GM23338 (cell line): ENCODE measurements around the gene ARHGAP10. TPM values are rescaled to one million over a fixed set of nuclear protein-coding genes. Genes with fewer than 3 reads are reported as not detected.

Source experiments
- ATAC-seq: fragments of 200-7000 bp; cut with Tn5 transposase; 3 replicates; pipeline ENCODE4 v1.9.1; 2020
- DNase-seq: peaks from one replicate; pipeline ENCODE4 v3.0.0-alpha.2; 2015; ENCODE audit warnings: low spot score
- H2AFZ ChIP-seq: fragments of 200-600 bp; sonication (generic); 2 replicates; pipeline ENCODE4 v1.8.0; 2016; ENCODE audit warnings: antibody characterized with exemption, mild to moderate bottlenecking, moderate library complexity
- H3F3A ChIP-seq: fragments of 200-600 bp; sonication (generic); replicated peaks from 2 replicates; pipeline ENCODE4 v1.8.0; 2017; ENCODE audit warnings: antibody characterized with exemption, mixed run types, low read depth
- H3K27ac ChIP-seq: fragments of 200-600 bp; sonication (generic); 2 replicates; pipeline ENCODE4 v1.6.1; 2016; ENCODE audit warnings: low read depth
- H3K27me3 ChIP-seq: fragments of 200-600 bp; sonication (generic); 2 replicates; pipeline ENCODE4 v1.8.0; 2016; ENCODE audit warnings: mild to moderate bottlenecking, mixed run types, moderate library complexity; ENCODE audit not compliant: insufficient read depth
- H3K36me3 ChIP-seq: fragments of 200-600 bp; sonication (generic); 2 replicates; pipeline ENCODE4 v1.8.0; 2016; ENCODE audit warnings: mild to moderate bottlenecking; ENCODE audit not compliant: insufficient read depth
- H3K4me1 ChIP-seq: fragments of 200-600 bp; sonication (generic); 2 replicates; pipeline ENCODE4 v1.8.0; 2016; ENCODE audit warnings: mild to moderate bottlenecking, moderate library complexity; ENCODE audit not compliant: insufficient read depth
- H3K4me2 ChIP-seq: fragments of 200-600 bp; sonication (generic); 2 replicates; pipeline ENCODE4 v1.7.1; 2017; ENCODE audit warnings: mixed run types
- H3K4me3 ChIP-seq: fragments of 200-600 bp; sonication (generic); 2 replicates; pipeline ENCODE4 v1.6.1; 2016; ENCODE audit warnings: mixed run types
- H3K79me2 ChIP-seq: fragments of 200-600 bp; sonication (generic); replicated peaks from 2 replicates; pipeline ENCODE4 v1.8.0; 2017; ENCODE audit warnings: mild to moderate bottlenecking; ENCODE audit not compliant: insufficient read depth
- H3K9me2 ChIP-seq: fragments of 200-600 bp; sonication (generic); 2 replicates; pipeline ENCODE4 v1.8.0; 2017; ENCODE audit not compliant: insufficient read depth
- H4K20me1 ChIP-seq: fragments of 200-600 bp; sonication (generic); replicated peaks from 2 replicates; pipeline ENCODE4 v1.8.0; 2017; ENCODE audit warnings: mild to moderate bottlenecking; ENCODE audit not compliant: insufficient read depth
- H3K27ac Mint-ChIP-seq: 2 replicates; pipeline ENCODE4 v1.8.0; 2020; ENCODE audit warnings: inconsistent platforms, mild to moderate bottlenecking, moderate library complexity, mixed read lengths
- H3K27me3 Mint-ChIP-seq: 3 replicates; pipeline ENCODE4 v1.8.0; 2022; ENCODE audit warnings: low read depth, mild to moderate bottlenecking, moderate library complexity, mixed read lengths, inconsistent platforms; ENCODE audit not compliant: insufficient read depth, poor library complexity
- H3K36me3 Mint-ChIP-seq: 3 replicates; pipeline ENCODE4 v1.8.0; 2021; ENCODE audit warnings: low read depth, mild to moderate bottlenecking, inconsistent platforms, moderate library complexity, mixed read lengths
- H3K4me1 Mint-ChIP-seq: 3 replicates; pipeline ENCODE4 v1.8.0; 2020; ENCODE audit warnings: mild to moderate bottlenecking, inconsistent platforms, mixed read lengths
- H3K4me3 Mint-ChIP-seq: 3 replicates; pipeline ENCODE4 v1.8.0; 2021; ENCODE audit warnings: moderate library complexity, mild to moderate bottlenecking, inconsistent platforms, mixed read lengths
- H3K9me3 Mint-ChIP-seq: 3 replicates; pipeline ENCODE4 v1.8.0; 2020; ENCODE audit warnings: moderate library complexity, mild to moderate bottlenecking, inconsistent platforms, mixed read lengths
- CREB1 ChIP-seq: fragments of 250-450 bp; sonication (Bioruptor Pico); IDR thresholded peaks from 2 replicates; pipeline ENCODE4 v1.5.0; 2020; ENCODE audit warnings: low read depth, mild to moderate bottlenecking, moderate library complexity
- ETS1 ChIP-seq: IDR thresholded peaks from 2 replicates; pipeline ENCODE4 v1.6.1; 2016; ENCODE audit warnings: antibody characterized with exemption
- EZH2 ChIP-seq: fragments of 200-600 bp; sonication (generic); IDR thresholded peaks from one replicate; pipeline ENCODE4 v1.8.0; 2017; ENCODE audit warnings: antibody characterized with exemption, mild to moderate bottlenecking, low read depth; ENCODE audit not compliant: unreplicated experiment
- EZH2phosphoT487 ChIP-seq: fragments of 200-600 bp; sonication (generic); IDR thresholded peaks from one replicate; pipeline ENCODE4 v1.8.1; 2018; ENCODE audit warnings: antibody characterized with exemption; ENCODE audit not compliant: unreplicated experiment
- JUNB ChIP-seq: IDR thresholded peaks from one replicate; pipeline ENCODE4 v1.6.1; 2016; ENCODE audit warnings: antibody characterized with exemption; ENCODE audit not compliant: unreplicated experiment
- NANOG ChIP-seq: IDR thresholded peaks from 2 replicates; pipeline ENCODE4 v1.6.1; 2016; ENCODE audit warnings: antibody characterized with exemption, borderline replicate concordance
- POLR2AphosphoS5 ChIP-seq: IDR thresholded peaks from 2 replicates; pipeline ENCODE4 v1.6.1; 2016; ENCODE audit warnings: antibody characterized with exemption, low read depth
- REST ChIP-seq: IDR thresholded peaks from one replicate; pipeline ENCODE4 v1.6.1; 2018; ENCODE audit warnings: antibody characterized with exemption; ENCODE audit not compliant: unreplicated experiment
- STAT1 ChIP-seq: IDR thresholded peaks from one replicate; pipeline ENCODE4 v1.6.1; 2016; ENCODE audit warnings: antibody characterized with exemption; ENCODE audit not compliant: unreplicated experiment
- ZNF114 ChIP-seq: fragments of 250-450 bp; sonication (Bioruptor Pico); IDR thresholded peaks from 2 replicates; pipeline ENCODE4 v1.5.0; 2020; ENCODE audit warnings: mild to moderate bottlenecking, moderate library complexity
- ZNF331 ChIP-seq: fragments of 250-450 bp; sonication (Bioruptor Pico); IDR thresholded peaks from 2 replicates; pipeline ENCODE4 v1.5.0; 2020; ENCODE audit warnings: low read depth, mild to moderate bottlenecking, moderate library complexity
- polyA plus RNA-seq: library from polyadenylated mRNA; unstranded; fragments of >200 nt; fragmentation: Nextera tagmentation; extraction: Ambion mirVana; gene quantifications from 2 replicates; pipeline ENCODE4 v1.2.1, GENCODE V29; 2016
- total RNA-seq: library from RNA; depleted of rRNA; stranded (reverse); fragments of >200 nt; shearing (Covaris generic); gene quantifications from 2 replicates; pipeline ENCODE4 v1.2.3, GENCODE V29; 2014
- TF ChIP-seq, protein P1 (sequence below), 2 experiments: fragments of 200-600 bp in 1 of 2; sonication (generic) in 1 of 2; conservative IDR thresholded peaks; 2 replicates each; pipeline versions ENCODE4 v1.5.1 to v1.6.1; 2016 to 2017; ENCODE audit warnings: antibody characterized with exemption in 2 of 2, low read depth in 2 of 2, mild to moderate bottlenecking in 2 of 2, moderate library complexity in 1 of 2
- TF ChIP-seq, protein P2 (sequence below): fragments of 250-450 bp; sonication (Bioruptor Pico); IDR thresholded peaks from 2 replicates; pipeline ENCODE4 v1.5.0; 2020; ENCODE audit warnings: mild to moderate bottlenecking, moderate library complexity

The ARHGAP10 gene
- total and polyA plus RNA-seq, 2 experiments from 2014 or later, result 5.1 to 6.3 TPM

DNA sequence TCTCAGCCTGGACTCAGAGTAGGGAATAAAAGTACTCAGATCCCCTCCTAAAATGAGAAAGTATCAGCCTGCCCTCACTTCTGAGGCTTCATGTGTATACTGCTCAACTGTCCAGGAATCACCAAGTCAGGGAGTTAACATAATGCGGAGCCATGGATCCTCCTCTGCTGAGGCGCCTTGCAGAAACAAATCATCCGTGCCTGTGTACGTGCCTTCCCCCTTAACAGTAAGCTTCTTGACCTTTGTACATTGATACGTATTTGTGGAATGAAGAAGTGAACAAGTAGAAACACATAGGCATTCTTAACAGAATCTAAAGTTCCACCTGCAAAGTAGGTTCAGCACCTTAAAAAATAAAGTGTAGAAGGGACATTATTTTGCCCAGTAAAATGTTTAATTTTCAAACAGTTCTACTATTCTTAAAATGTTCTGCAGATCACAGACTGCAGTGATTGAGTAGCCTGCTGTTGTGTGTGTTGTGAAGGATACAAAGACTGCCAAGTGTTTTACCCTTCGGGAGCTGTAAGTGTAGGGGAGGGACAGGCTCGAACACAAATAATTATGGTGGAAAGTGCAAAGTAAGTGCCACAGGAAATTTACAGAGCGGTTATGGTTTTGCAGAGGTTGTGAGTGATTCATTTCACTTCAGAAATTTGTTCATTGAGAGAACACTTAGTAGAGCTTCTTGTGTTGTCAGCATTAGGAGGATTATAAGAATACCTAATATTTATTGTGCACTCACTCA lies 61.9 kb downstream of the ARHGAP10 start:
- Histone ChIP-seq H4K20me1 (no peaks in the 10 kb centered on the region), H3K36me3 (no peaks in the 10 kb centered on the region), H3K4me2 (no peak overlapping the region), H3K4me1 (peaks cover 7% of the 10 kb centered on the region; the same call in 1 of the 2 replicates), H3K4me3 (no peak overlapping the region), H3K27ac (no peak overlapping the region), H3F3A (no peaks in the 10 kb centered on the region), H3K79me2 (no peaks in the 10 kb centered on the region), H2AFZ (no peak overlapping the region), H3K27me3 (no peaks in the 10 kb centered on the region), H3K9me2 (no peaks in the 10 kb centered on the region)
- Mint-ChIP-seq H3K27me3 (peaks cover 2% of the 10 kb centered on the region), H3K9me3 (no peaks in the 10 kb centered on the region), H3K4me1 (peaks cover 5% of the 10 kb centered on the region; the same call in 2 of the 3 replicates), H3K4me3 (no peak overlapping the region), H3K27ac (no peak overlapping the region), H3K36me3 (no peaks in the 10 kb centered on the region)
- DNase-seq (no peak), ATAC-seq (no peak)
- TF ChIP-seq ZNF331 (CRISPR knock-in tag) (no peak), REST (no peak), ZNF114 (CRISPR knock-in tag) (no peak), JUNB (no peak), EZH2 (no peak), POLR2AphosphoS5 (no peak), ETS1 (no peak), NANOG (no peak), EZH2phosphoT487 (no peak), CREB1 (CRISPR knock-in tag) (no peak), STAT1 (no peak)
- TF ChIP-seq, protein P1, sequence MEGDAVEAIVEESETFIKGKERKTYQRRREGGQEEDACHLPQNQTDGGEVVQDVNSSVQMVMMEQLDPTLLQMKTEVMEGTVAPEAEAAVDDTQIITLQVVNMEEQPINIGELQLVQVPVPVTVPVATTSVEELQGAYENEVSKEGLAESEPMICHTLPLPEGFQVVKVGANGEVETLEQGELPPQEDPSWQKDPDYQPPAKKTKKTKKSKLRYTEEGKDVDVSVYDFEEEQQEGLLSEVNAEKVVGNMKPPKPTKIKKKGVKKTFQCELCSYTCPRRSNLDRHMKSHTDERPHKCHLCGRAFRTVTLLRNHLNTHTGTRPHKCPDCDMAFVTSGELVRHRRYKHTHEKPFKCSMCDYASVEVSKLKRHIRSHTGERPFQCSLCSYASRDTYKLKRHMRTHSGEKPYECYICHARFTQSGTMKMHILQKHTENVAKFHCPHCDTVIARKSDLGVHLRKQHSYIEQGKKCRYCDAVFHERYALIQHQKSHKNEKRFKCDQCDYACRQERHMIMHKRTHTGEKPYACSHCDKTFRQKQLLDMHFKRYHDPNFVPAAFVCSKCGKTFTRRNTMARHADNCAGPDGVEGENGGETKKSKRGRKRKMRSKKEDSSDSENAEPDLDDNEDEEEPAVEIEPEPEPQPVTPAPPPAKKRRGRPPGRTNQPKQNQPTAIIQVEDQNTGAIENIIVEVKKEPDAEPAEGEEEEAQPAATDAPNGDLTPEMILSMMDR (conservative IDR thresholded peaks at IDR 0.05; ENCODE audit: low read depth in 2 of 2), result no peak
- TF ChIP-seq, protein P2, sequence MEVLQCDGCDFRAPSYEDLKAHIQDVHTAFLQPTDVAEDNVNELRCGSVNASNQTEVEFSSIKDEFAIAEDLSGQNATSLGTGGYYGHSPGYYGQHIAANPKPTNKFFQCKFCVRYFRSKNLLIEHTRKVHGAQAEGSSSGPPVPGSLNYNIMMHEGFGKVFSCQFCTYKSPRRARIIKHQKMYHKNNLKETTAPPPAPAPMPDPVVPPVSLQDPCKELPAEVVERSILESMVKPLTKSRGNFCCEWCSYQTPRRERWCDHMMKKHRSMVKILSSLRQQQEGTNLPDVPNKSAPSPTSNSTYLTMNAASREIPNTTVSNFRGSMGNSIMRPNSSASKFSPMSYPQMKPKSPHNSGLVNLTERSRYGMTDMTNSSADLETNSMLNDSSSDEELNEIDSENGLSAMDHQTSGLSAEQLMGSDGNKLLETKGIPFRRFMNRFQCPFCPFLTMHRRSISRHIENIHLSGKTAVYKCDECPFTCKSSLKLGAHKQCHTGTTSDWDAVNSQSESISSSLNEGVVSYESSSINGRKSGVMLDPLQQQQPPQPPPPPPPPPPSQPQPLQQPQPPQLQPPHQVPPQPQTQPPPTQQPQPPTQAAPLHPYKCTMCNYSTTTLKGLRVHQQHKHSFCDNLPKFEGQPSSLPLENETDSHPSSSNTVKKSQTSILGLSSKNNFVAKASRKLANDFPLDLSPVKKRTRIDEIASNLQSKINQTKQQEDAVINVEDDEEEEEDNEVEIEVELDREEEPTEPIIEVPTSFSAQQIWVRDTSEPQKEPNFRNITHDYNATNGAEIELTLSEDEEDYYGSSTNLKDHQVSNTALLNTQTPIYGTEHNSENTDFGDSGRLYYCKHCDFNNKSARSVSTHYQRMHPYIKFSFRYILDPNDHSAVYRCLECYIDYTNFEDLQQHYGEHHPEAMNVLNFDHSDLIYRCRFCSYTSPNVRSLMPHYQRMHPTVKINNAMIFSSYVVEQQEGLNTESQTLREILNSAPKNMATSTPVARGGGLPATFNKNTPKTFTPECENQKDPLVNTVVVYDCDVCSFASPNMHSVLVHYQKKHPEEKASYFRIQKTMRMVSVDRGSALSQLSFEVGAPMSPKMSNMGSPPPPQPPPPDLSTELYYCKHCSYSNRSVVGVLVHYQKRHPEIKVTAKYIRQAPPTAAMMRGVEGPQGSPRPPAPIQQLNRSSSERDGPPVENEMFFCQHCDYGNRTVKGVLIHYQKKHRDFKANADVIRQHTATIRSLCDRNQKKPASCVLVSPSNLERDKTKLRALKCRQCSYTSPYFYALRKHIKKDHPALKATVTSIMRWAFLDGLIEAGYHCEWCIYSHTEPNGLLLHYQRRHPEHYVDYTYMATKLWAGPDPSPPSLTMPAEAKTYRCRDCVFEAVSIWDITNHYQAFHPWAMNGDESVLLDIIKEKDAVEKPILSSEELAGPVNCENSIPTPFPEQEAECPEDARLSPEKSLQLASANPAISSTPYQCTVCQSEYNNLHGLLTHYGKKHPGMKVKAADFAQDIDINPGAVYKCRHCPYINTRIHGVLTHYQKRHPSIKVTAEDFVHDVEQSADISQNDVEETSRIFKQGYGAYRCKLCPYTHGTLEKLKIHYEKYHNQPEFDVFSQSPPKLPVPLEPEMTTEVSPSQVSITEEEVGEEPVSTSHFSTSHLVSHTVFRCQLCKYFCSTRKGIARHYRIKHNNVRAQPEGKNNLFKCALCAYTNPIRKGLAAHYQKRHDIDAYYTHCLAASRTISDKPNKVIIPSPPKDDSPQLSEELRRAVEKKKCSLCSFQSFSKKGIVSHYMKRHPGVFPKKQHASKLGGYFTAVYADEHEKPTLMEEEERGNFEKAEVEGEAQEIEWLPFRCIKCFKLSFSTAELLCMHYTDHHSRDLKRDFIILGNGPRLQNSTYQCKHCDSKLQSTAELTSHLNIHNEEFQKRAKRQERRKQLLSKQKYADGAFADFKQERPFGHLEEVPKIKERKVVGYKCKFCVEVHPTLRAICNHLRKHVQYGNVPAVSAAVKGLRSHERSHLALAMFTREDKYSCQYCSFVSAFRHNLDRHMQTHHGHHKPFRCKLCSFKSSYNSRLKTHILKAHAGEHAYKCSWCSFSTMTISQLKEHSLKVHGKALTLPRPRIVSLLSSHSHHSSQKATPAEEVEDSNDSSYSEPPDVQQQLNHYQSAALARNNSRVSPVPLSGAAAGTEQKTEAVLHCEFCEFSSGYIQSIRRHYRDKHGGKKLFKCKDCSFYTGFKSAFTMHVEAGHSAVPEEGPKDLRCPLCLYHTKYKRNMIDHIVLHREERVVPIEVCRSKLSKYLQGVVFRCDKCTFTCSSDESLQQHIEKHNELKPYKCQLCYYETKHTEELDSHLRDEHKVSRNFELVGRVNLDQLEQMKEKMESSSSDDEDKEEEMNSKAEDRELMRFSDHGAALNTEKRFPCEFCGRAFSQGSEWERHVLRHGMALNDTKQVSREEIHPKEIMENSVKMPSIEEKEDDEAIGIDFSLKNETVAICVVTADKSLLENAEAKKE (CRISPR knock-in tag), result no peak
